ENCODE data around the gene FHOD1. TPM values are rescaled to one million over a fixed set of nuclear protein-coding genes. Genes with fewer than 3 reads are reported as not detected.

Gene FHOD1
- total and polyA plus RNA-seq, 7 donors, result 4.8 to 25.2 (median 9.2) TPM

DNA sequence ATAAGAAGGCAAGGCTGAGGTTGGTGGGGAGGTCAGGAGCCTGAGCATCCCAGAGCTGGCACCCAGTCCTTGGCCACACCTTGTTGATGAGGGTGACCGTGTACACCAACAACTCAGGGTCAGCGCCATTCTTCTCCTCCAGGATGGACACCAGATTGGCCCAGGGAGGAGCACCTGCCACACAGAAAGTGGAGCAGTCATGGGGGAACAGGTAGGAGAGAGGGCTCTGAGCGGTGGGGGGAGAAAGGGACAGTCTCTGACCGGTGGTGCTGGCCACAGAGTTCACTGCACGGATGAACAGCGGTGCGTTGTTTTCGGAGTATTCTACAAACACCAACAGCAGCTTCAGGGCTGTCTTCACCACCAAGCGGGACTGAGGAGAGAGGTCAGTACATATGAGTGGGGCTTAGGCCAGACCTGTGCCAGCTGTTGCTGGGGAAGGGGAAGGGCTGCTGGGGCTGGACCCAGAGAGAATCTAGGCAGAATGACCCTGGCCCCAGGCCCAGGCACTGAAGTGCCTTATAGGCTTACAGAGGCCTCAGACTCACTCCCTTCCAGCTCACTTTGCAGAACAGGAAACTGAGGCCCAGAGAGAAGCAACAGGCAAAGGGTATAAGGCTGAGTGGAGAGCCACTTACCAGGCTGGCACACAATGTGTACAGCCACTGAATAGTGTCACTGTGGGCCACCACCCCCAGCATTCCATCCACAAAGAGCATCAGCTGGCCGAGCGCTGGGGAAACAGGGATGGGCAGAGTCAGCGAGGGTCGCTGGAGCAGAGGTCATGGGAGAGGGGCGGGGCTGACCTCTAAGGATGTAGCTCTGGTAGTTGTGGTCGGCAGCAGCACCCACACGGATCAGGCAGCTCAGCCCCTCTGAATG lies 9.6 kb downstream of the FHOD1 start:
- H3K36me3 ChIP-seq, result peaks cover 3 to 63% (median 18%) of the 10 kb centered on the region in 4 donors
- TF ChIP-seq EP300 (IDR thresholded peaks at IDR 0.05), result no peak
- TF ChIP-seq, protein P1, sequence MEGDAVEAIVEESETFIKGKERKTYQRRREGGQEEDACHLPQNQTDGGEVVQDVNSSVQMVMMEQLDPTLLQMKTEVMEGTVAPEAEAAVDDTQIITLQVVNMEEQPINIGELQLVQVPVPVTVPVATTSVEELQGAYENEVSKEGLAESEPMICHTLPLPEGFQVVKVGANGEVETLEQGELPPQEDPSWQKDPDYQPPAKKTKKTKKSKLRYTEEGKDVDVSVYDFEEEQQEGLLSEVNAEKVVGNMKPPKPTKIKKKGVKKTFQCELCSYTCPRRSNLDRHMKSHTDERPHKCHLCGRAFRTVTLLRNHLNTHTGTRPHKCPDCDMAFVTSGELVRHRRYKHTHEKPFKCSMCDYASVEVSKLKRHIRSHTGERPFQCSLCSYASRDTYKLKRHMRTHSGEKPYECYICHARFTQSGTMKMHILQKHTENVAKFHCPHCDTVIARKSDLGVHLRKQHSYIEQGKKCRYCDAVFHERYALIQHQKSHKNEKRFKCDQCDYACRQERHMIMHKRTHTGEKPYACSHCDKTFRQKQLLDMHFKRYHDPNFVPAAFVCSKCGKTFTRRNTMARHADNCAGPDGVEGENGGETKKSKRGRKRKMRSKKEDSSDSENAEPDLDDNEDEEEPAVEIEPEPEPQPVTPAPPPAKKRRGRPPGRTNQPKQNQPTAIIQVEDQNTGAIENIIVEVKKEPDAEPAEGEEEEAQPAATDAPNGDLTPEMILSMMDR (IDR thresholded peaks at IDR 0.05), result no peak
- TF ChIP-seq POLR2A (IDR thresholded peaks at IDR 0.05), result no peak
- TF ChIP-seq POLR2AphosphoS5 (IDR thresholded peaks at IDR 0.05), result no peak
- WGBS, 2 donors, result 83 to 89% methylated on average over 16 of the region's 16 CpGs
- peak; percentile 60 for DNase-seq
- intact Hi-C loops (cut with DNase I), result no loop called here
- H3K9me3 ChIP-seq, result no peaks in the 10 kb centered on the region
- no peak overlapping the region for H3K4me3 ChIP-seq
- H3K27ac ChIP-seq, result no peak overlapping the region
- peaks cover 0 to 24% (median 18%) of the 10 kb centered on the region in 4 donors for H3K4me1 ChIP-seq
- H3K27me3 ChIP-seq, result no peaks in the 10 kb centered on the region

DNA sequence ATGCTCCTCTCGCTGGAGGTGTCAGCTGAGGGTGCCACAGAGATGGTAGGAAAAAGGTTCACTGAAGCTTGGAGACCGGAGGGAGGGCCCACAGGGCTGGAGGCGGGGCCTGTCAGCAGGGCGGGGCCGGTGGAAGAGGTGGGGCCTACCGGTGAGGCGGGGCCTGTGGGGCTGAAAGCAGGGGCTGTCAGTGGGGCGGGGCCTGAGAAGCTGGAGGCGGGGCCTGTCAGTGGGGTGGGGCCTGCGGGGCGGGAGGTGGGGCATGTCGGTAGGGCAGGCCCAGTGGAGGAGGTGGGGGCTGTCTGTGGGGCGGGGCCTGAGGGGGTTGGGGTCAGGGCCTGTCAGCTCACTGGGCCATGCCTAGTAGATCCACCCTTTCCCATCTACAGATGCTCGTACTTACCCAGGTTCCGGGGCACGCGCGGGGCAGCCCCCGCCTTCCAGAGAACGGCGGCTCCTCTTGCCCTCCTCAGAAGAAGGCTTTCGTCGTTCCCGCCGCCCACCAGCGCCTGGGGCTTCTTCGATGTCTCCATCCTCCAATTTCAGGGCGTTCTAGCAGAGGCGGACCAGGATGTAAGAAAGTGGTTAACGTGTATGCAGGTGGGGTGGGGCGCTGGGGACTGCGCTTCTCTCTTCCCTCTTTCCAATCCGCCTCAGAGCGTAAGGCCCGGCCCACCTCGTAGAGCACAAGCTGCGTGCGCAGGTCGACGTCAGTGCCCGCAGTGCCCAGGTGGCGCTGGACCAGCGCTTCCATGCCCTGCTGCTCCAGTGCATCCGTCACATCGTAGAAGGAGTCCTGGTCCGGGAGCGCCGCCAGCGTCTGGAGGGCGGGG lies 10.5 kb downstream of the FHOD1 start:
- 87 to 91% methylated on average over 50 of the region's 50 CpGs for WGBS, 2 donors
- Histone ChIP-seq H3K4me1 (peaks cover 0 to 17% (median 15%) of the 10 kb centered on the region in 4 donors), H3K27me3 (no peaks in the 10 kb centered on the region), H3K36me3 (peaks cover 3 to 66% (median 22%) of the 10 kb centered on the region in 4 donors), H3K4me3 (no peak overlapping the region), H3K27ac (no peak overlapping the region), H3K9me3 (no peaks in the 10 kb centered on the region)
- no peak for TF ChIP-seq POLR2A (IDR thresholded peaks at IDR 0.05)
- TF ChIP-seq POLR2AphosphoS5 (IDR thresholded peaks at IDR 0.05), result no peak
- TF ChIP-seq, protein P1 (IDR thresholded peaks at IDR 0.05), result no peak
- TF ChIP-seq EP300 (IDR thresholded peaks at IDR 0.05), result no peak
- intact Hi-C loops (cut with DNase I), result no loop called here
- peak; percentile 68 for DNase-seq

DNA sequence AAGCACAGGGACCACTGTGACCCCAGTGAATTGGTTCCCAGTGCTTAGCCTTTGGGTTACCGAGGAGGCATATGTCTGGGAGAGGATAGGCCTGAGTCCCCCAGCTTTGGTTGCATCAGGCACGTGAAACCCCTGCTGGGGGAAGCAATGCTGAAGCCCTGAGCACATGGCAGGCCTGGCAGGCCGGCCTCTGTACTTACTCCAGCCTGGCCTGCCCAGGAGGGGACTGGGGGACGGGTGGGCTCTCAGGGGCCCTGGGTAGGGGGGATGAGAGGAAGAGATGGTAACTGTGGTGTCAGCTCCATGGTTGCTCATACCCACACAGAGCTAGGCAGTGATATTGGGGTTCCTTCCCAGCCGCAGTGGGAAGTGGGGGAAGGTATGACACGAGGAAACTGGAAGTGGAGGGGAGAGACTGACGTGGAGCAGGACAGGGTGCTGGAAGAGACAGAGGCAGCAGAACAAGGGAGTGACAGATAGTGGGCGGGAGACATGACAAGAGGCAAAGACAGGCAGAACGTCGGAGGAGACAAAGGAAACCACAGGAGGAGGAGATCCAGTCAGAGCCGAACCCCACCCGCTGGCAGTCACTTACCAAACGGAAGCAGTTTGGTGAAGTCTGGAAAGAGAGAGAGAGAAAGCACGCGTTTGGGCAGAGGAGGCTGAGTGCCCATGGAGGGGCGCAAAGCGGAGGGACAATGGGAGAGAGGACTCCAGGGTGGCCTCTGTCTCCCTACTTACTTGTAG lies 11.3 kb downstream of the FHOD1 start:
- DNase-seq, result no peak
- 90% methylated on average over 17 of the region's 17 CpGs for WGBS, 2 donors
- Histone ChIP-seq H3K4me1 (peaks cover 0 to 9% (median 8%) of the 10 kb centered on the region in 4 donors), H3K27me3 (no peaks in the 10 kb centered on the region), H3K36me3 (peaks cover 3 to 74% (median 30%) of the 10 kb centered on the region in 4 donors), H3K27ac (no peak overlapping the region), H3K4me3 (no peak overlapping the region), H3K9me3 (no peaks in the 10 kb centered on the region)
- intact Hi-C loops (cut with DNase I), result no loop called here
- TF ChIP-seq POLR2A (IDR thresholded peaks at IDR 0.05) (no peak), EP300 (IDR thresholded peaks at IDR 0.05) (no peak), POLR2AphosphoS5 (IDR thresholded peaks at IDR 0.05) (no peak)
- TF ChIP-seq, protein P1 (IDR thresholded peaks at IDR 0.05), result no peak

DNA sequence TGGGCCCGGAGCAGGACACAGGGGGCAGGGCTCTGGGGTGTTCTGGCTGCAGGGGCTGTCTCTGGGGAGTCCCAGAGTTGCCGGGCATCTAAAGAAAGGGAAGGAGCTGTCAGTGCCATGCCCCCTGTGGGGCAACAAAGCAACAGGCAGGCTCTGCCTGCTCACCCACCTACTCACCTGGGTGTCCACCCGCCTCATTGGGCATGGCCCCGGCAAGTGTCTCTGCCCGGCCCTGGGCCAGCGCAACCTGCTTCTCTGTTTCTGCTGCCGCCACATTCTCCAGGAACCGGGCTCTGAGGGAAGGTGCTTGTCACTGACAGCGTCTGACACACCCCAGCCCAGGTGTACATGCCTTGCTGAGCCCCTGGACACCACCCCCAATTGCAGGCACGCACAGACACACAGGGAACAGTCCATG lies 13.1 kb downstream of the FHOD1 start:
- intact Hi-C loops (cut with DNase I), result no loop called here
- no peak overlapping the region for H3K27ac ChIP-seq
- TF ChIP-seq EP300 (IDR thresholded peaks at IDR 0.05) (no peak), POLR2A (IDR thresholded peaks at IDR 0.05) (no peak), POLR2AphosphoS5 (IDR thresholded peaks at IDR 0.05) (no peak)
- TF ChIP-seq, protein P1 (IDR thresholded peaks at IDR 0.05), result no peak
- H3K9me3 ChIP-seq, result no peaks in the 10 kb centered on the region
- H3K36me3 ChIP-seq, result peaks cover 15 to 88% (median 48%) of the 10 kb centered on the region in 4 donors
- H3K4me1 ChIP-seq, result no peaks in the 10 kb centered on the region
- no peaks in the 10 kb centered on the region for H3K27me3 ChIP-seq
- H3K4me3 ChIP-seq, result no peak overlapping the region
- 94 to 95% methylated on average over 10 of the region's 10 CpGs for WGBS, 2 donors
- DNase-seq, result no peak
